GM21367 (cell line): ENCODE data around the gene TMEM242.

Experiments
- ATAC-seq: cut with Tn5 transposase; IDR thresholded peaks from one replicate; pipeline ENCODE4 v1.9.1; 2021; ENCODE audit not compliant: unreplicated experiment

The TMEM242 gene

GRCh38 chr6:157255079-157255478 lies 68.2 kb downstream of the TMEM242 start:
- no peak for ATAC-seq

GRCh38 chr6:157254538-157254937 lies 68.8 kb downstream of the TMEM242 start:
- ATAC-seq: no peak

DNA sequence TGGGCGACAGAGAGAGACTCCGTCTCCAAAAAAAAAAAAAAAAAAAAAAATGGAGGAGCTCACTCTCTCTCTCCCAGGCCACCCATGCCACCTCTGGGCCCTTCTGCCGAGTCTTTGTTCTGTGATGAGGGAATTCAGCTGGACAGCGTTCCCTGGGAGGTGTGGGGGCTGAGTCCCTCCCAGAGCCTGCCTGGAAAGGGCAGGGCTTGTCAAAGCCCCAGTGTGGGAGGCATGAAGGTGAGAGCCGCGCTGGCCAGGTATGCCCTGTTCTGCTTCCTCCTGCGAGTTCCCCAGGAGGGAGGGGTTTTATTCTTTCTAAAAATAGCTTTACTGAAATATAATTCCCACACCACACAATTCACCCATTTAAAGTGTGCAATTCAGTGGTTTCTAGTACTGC lies 69.6 kb downstream of the TMEM242 start:
- ATAC-seq: no peak

DNA sequence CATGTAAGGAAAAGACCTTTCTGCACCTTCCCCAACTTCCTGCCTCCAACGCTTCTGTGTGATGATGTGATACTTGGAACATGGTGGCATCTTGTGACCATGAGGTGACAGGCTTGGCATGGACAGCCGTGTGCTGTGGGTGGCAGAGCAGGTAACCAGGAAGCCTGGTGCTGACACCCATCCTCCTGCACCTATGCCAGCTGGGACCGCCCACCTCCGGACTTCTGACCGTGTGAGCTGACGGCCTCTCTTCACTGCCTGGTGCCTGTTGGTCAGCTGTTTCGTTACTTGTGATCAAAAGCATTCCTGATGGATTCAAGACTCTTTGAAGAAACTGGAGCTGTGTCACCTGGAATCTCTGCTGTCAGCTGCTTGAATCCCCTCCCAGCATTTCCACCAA lies 70.3 kb downstream of the TMEM242 start:
- no peak for ATAC-seq

GRCh38 chr6:157251586-157252247 lies 71.6 kb downstream of the TMEM242 start:
- no peak for ATAC-seq

DNA sequence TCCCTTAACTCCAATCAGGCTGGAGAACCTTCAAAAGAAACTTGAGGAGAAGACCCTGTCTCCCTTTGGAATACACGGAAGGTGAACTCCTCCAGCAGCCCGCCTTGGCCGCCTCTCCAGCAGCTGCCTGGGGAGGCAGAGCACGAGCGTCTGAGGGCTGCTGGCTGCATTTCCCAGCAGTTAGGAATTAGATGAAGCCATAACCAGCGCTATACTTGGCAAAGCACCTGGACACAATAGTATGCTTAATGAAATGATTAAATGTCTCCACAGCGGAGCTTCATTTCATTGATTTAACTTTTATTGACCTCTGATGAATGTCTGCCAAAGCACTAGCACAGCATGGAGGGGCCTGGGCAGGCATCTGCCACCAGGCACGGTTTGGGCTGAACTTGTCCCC lies 73.5 kb downstream of the TMEM242 start:
- ATAC-seq: no peak

DNA sequence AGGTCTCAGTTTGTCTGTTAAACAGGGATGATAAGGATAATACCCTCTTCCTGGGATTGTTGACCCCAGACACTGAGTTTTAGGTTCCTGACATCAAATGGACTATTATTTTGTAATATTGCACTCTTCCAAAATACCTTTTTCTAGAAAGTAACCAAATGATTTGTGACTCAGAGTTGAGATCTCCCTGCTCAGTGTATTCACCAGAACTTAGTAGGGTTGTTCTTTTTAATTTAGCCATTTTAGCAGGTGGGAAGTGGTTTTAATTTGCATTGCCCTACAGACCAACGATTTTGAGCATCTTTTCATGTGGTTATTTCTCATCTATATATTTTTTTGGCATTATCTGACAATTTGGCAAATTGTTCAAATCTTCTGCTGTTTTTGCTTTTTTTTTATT lies 75.1 kb downstream of the TMEM242 start:
- no peak for ATAC-seq

GRCh38 chr6:157246771-157247484 lies 76.4 kb downstream of the TMEM242 start:
- no peak for ATAC-seq

DNA sequence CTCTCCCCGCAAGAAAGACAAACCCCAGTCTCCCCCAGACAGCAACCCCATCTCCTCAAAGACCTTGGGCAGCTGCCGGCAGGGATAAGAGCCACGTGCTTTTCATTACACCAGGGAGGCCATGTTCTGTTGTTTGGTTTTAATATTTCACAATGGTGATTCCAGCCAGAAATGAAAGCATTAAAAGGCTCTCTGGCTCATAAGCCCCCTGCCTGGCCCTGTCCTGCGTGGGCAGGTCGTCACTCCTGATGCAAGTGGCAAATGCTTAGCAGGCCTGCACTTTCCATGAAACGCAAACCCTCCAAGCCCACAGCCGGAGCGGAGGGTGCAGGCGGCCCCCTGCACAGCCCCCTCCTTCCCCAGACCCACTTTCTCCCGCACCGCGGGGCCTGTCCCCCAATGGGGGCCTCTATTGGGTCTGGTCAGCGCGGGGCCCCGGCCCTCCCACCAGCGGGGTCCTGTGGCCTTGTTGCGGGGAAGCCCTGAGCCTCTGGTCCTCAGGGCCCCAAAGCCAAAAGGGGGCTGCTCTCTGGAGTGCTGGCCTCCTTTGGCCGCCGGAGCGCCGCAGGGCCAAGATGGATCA lies 77.2 kb downstream of the TMEM242 start:
- no peak for ATAC-seq

- no peak for ATAC-seq
Measured at GRCh38 chr6:157245436-157245835, 77.9 kb downstream of the TMEM242 start.

DNA sequence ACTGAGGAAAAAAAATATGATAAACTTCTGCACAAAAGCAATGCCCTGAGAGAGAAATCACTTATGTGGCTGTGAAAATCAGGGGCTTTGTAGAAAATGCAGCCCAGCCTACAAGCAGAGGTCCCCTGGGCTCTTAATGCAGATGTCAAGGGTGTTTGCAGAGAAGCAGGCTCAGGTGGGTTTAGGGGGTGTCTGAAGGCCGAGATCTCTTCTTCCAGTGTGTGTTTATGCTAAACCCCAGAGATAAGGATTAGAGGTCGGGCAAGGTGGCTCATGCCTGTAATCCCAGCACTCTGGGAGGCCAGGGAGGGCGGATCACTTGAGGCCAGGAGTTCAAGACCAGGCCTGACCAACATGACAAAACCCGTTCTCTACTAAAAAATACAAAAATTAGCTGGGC lies 78.5 kb downstream of the TMEM242 start:
- ATAC-seq: no peak

GRCh38 chr6:157244175-157244574 lies 79.1 kb downstream of the TMEM242 start:
- no peak for ATAC-seq

GRCh38 chr6:157242791-157243190 lies 80.5 kb downstream of the TMEM242 start:
- ATAC-seq: no peak

- no peak for ATAC-seq
Measured at GRCh38 chr6:157240960-157241311, 82.4 kb downstream of the TMEM242 start.

DNA sequence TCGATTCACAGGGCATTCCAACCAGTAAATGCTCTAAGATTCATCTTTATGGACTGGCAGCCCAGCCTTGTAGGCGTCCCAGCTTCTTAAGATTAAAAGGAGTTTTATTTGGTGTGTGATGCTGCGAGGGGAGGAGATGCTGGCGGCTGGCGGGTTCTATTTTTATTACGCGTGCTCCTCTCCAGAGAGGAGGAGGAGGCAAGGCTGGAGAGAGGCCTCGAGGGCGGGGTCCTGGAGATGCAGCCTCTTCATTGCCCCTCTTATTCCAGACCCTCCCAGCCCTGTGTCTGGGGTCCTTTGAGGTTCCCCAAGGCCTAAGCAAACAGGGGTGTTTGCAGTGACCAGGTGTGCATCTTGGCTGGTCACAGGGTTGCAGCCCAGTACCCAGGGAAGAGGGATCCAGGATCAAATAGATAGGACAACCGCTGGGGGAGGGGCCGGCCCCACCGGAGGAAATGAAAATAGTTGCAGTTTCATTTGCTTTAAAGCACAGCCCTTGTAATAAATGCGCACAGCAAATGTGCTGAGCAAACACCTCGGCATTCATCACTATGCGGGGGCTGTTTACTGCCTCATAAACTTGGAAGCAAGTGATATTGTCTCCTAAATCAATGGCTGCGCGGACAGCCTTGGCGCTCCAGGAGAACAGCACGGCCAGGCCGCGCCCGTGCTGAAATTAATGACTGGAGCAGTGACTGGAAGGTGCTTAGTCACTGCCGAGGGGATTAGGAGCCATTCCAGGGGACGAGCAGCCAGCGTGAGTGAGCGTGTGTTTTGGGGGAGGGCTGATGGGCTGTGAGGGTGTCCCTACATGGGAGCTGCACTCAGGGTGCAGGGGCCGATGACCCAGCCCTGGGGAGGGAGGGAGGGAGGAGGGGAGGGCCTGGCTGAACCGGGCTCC lies 83.0 kb downstream of the TMEM242 start:
- no peak for ATAC-seq

DNA sequence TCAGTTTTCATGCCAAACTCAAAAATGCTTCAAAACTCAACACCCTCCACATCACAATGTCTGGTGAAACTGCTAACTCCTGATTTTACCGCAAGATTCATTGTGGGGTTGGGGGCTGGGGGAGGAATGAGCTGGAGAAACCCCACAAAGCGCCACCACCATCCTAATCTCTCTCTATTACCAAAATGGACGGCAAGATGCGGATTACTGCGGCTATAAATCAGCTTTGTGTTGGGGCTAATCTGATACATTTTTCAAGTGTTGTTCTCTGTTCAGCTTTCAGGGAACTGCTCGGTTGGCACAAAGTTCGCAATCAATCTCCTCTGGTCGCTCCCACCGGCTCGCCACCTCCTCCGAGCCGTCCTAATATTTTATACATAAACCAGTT lies 83.7 kb downstream of the TMEM242 start:
- ATAC-seq: no peak
